Measurements from ENCODE around the gene FUS.

- TF ChIP-seq, protein P1, sequence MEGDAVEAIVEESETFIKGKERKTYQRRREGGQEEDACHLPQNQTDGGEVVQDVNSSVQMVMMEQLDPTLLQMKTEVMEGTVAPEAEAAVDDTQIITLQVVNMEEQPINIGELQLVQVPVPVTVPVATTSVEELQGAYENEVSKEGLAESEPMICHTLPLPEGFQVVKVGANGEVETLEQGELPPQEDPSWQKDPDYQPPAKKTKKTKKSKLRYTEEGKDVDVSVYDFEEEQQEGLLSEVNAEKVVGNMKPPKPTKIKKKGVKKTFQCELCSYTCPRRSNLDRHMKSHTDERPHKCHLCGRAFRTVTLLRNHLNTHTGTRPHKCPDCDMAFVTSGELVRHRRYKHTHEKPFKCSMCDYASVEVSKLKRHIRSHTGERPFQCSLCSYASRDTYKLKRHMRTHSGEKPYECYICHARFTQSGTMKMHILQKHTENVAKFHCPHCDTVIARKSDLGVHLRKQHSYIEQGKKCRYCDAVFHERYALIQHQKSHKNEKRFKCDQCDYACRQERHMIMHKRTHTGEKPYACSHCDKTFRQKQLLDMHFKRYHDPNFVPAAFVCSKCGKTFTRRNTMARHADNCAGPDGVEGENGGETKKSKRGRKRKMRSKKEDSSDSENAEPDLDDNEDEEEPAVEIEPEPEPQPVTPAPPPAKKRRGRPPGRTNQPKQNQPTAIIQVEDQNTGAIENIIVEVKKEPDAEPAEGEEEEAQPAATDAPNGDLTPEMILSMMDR (IDR thresholded peaks at IDR 0.05; ENCODE audit: low read length): no peak
- no peak for TF ChIP-seq EZH2 (IDR thresholded peaks at IDR 0.05; ENCODE audit: borderline replicate concordance, low read length)
Observed at GRCh38 chr16:31201582-31202413, 21.9 kb downstream of the FUS start.

Measured in OCI-LY1 (cell line).